NCI-H146 treated with DMSO at 0.1 percent for 48 hours (cell line): Measurements from ENCODE around the gene UBE2V1.
A peak's percentile ranks its signal among the peaks of the same experiment; 100 is the strongest.
"Not testable (repeated sequence)": the region's sequence is repeated elsewhere in the genome, so short reads cannot be mapped to it uniquely, and the experiment has no call there.

Experiments used
- DNase-seq: peaks from one replicate; lab custom pipeline; 2025; ENCODE audit not compliant: unreplicated experiment; lab: John Stamatoyannopoulos, UW

The UBE2V1 gene

DNA sequence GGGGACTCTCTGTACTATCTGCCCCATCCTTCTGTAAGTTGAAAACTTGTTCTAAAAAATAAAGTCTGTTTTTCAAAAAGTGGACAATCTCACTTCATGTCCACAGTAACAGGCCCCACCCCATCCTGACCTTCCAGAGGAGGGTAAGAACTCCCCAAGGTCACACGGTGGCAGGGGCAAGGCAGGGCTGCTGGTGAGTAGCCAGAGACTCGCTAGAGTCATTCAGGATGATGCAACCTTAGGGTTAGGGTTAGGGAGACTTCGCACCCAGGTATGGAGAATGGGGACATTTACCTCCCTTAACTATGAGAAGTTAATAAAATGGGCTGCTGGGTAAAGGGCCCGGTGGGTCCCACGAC, 25.1 kb upstream of the UBE2V1 start:
- no peak for DNase-seq

DNA sequence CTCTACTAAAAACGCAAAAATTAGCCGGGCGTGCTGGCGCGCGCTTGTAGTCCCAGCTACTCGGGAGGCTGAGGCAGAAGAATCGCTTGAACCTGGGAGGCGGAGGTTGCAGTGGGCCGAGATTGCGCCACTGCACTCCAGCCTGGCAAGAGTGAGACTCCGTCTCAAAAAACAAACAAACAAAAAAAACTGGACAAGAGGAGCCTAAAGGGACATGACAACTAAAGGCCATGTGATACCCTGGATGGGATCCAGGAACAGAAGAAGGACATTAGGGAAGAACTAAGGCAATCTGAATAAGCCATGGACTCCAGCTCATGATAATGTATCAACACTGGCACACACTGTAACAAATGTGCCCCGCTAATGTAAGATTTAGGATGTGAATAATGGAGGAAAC, 24.8 kb upstream of the UBE2V1 start:
- not testable (repeated sequence) for DNase-seq

DNA sequence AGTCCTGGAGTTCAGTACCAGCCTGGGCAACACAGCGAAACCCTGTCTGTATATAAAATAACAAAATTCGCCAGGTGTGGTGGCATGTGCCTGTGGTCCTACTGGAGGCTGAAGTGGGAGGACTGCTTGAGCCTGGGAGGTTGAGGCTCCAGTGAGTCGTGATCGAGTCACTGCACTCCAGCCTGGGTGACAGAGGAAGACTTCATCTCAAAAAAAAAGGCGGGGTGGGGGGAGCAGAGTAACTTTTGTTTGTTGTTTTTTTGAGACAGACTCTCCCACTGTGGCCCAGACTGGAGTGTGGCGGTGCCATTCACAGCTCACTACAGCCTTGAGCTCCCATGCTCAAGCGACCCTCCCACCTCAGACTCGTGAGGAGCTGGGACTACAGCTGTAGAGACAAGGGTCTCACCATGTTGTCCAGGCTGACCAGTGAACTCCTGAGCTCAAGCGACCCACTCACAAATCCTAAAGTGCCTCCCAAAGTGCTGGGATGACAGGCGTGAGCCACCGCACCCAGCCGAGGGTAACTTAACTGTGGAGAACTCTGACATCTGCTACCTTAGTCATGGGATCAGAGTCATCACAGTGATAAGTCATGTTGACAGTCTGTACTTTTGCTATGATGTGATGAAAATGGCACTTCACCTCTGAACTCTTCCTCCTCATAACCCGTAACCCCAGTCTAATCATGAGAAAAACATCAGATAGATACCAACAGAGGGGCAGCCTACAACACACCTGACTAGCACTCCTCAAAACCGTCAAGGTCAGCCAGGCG, 24.1 kb upstream of the UBE2V1 start:
- no peak for DNase-seq

DNA sequence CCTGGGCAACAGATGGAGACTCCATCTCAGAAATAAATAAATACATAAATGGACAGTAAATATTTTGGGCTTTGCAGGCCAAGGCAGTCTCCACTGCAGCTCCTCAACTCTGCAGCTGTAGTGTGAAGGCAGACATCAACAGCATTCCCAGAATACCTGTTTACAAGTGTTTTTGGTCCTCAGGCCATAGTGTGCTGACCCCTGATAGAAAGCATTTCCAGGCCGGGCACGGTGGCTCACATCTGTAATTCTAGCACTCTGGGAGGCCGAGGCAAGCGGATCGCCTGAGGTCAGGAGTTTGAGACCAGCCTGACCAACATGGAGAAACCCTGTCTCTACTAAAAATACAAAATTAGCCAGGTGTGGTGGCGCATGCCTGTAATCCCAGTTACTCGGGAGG, 22.2 kb upstream of the UBE2V1 start:
- not testable (repeated sequence) for DNase-seq

DNA sequence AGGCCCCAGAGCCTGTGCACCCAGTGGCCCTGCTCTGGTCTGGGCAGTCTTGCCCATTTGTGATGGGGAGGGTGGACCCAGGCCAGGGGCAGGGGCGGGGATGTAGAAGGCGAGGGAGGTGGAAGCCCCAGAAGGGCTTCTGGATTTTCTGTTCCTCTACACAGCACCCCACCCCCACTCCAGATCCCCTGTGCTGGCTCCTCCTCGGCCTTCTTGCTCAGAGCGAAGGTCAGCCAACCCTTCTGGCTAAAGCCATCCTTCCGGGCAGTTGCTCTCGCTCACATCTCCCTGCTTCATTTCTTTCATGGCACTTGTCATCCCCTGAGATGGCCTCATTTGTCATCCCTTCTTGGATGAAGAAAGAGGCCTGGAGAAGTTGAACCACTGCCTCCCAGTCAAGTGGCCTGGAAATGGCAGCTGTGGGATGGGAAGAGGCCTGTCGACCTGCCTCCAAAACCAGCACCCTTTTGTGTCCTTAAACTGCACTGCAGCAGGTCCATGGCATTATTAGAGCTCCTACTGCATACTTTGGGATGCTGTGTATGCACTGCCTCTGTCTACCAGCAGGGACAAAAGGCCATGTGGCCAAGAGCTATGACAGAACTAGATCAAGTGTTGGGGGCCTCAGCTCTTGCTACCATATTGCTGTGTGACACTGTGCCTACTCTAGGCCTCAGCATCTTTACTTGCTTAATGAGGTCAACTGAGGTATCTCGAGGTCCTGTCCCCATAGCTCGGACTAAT, 20.7 kb upstream of the UBE2V1 start:
- no peak for DNase-seq

DNA sequence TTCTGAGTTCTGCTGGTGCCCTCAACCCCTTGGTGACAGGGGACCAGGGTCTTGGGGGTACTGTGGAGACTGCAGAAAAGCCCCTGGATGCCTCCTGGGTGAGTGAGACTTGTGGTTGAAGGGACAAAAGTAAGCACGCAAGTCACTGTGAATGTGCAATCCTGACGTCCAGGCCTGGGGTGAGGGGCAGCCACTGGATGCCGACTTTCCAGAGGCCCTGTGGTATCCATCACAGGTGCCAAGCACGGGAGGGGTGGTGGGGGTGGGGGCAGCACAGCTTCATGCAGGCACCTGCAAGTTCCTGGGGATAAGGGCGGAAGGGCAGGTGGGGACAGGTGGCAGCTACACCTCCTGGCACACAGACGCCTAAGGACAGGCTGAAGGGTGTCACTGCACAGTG, 20.1 kb upstream of the UBE2V1 start:
- DNase-seq, result no peak

DNA sequence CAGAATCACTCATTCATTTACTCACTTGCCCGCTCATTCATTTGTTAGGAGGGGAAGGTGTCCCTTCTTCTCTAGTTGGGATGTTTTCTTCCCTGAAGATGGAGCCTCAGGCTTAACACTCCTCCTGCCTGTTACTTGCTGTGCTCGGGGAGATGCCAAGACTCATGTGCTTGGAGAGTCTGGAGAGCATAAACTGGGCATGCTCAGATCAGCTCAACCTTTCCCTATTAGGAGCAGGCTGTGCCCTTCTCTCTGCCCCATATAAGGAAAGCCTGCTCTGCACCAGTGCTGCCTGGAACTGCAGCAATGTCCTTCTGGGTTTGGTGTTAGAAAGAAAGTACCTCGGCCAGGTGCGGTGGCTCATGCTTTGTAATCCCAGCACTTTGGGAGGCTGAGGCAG, 18.0 kb upstream of the UBE2V1 start:
- no peak for DNase-seq

DNA sequence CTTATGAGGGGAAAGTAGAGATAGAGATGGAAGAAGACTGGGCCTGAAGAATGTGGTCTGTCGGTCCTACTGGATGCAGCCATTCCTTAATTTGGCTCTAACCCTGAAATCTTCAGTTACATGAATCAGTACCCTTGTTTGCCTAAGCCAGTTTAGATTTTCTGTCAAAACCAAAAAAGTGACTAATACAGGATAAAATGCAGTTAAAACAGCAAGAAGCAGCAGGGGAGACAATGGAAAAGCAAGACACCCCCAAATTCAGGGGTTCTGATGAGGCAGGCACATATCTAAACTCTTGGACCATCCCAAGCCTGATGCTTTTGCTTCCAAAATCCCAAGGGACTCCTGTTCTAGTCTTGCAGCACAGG, 17.4 kb upstream of the UBE2V1 start:
- DNase-seq, result no peak

DNA sequence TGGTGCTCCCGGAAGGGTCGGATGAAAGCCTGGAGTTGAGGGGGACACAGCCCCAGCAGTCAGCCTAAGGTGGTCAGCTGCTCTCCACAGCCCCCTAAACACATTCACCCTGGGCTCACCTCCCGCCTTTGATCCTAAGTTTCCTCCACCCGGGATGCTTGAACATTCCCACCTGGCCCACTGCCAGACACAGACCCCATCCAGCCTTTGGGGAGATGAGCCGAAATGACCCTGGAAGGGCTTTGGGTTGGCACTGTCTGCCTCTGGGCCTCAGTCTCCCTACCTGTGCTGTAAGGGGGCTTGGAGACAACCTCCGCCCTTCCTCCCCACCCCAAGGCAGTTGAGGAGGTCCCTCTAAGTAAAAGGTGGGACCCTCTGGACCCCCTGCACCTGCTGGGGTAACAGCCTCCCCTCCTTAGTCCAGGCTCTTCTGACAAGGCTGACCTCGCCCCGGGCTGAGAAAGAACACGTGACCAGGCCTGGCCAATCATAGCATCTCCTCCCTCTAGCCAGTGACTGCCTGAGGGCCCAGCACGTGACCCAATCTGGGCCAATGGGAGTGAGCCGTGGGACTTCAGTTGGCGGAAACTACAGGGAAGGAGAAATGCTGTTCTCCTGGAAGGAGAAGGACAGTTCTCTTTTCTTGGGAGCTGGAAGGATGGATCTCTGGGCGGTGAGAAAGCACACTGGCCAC, 16.9 kb upstream of the UBE2V1 start:
- DNase-seq, result no peak

DNA sequence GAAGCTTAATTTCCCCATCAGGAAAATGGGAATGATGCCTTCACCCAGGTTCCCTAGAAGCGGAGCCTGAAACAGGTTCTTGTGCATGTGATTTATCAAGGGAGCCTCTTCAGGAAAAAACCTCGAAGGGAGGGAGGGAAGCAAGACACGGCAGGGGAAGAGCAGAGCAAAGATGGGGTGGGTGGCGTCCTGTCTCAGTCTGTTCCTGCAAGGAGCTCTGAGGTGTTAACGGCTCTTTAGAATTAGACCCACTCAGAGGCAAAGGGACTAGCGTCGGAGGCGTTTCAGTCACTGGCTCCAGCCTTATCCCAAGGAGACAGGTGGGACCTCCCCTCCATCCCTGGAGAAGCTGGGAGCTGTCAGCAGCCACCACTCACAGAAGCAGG, 15.6 kb upstream of the UBE2V1 start:
- DNase-seq, result no peak

DNA sequence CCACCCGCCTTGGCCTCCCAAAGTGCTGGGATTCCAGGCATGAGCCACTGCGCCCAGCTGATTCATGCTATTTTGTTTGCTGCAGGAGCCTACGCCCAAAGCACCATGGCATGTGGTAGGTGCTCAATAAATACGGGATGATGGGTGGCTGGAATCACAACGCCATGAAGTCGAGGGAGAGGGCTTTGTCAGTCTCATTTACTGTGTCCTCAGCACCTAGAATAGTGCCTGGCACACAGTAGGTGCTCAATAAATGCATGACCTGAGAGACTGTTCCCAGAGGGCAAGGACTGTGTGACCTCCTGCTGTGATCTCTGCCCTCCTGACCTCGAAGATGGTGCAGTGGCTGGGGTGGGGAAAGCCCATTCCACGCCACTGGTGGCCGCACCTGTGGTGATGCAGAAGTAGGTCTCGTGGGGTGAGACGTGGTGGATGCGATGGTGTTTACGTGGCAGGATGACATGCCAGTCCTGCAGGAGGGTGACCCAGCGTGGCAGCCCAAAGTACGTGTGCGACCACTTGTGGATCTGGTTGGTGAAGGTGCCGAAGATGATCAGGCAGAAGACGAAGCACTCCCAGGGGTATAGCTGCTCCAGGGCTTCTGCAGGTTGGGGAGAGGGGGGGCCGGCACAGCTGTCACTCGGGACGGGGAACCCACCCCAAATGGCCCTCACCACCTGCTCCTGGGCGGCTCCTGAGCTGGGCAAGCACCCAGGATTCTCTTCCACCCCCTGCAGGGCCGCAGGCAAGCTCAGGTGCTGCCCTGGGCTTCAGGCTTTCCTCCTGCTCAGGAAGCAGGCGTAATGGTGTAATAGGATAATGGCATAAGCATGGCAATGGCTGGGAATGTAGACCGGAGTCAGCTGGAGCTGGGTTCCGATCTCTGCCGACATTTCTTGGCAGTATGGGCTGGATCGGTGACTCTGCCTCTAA, 14.9 kb upstream of the UBE2V1 start:
- no peak for DNase-seq

DNA sequence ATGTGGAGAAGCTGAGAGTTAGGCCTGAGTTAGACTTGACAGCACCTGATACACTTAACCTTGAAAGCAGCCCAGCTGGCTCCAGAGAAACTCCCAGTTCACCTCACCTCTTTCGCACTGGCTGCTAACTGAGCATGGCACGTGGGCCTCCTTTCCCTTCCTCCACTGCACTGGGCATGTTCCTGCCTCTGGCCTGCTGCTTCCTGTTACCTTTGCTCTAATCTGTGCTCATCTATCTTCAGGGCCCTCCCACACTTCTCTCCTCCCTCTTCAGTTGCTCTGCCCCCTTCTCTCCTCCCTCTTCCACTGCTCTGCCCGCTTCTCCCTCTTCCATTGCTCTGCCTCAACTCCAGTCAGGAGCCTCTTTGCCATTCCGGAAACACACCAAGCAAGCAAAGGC, 13.7 kb upstream of the UBE2V1 start:
- no peak for DNase-seq

DNA sequence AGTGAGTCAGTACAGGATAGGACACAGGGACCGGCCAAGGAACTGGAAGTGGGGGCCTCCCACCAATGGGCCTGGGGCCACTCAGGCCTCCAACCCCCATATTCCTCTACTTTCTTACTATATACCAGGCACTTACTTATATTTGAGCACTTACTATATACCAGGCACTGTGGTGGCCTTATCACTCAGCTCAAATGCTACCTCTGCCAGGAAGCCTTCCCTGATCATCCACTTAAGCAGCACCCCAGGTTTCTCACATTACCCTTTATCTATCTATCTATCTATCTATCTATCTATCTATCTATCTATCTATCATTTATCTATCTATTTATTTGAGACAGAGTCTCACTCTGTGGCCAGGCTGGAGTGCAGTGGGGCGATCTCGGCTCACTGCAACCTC, 12.3 kb upstream of the UBE2V1 start:
- no peak for DNase-seq

DNA sequence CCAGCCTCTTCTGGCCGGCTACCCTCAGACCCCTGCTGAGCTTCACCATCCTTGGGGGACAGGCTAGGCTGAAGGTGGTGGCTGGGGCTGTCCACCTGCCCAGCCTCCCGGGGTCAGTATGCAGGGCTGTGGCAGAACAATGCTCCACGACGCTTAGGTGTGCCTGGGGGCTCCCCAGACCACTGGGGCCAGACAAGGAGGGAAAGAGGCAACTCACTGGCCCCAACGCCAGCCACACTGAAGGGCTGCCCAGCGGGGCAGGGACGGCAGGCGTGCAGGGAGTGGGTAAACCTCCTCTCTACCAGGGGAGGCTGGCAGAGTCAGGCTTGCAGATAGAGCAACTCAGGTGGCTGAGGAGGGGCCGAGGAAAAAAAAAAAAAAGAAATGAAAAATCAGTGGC, 11.5 kb upstream of the UBE2V1 start:
- DNase-seq, result no peak

DNA sequence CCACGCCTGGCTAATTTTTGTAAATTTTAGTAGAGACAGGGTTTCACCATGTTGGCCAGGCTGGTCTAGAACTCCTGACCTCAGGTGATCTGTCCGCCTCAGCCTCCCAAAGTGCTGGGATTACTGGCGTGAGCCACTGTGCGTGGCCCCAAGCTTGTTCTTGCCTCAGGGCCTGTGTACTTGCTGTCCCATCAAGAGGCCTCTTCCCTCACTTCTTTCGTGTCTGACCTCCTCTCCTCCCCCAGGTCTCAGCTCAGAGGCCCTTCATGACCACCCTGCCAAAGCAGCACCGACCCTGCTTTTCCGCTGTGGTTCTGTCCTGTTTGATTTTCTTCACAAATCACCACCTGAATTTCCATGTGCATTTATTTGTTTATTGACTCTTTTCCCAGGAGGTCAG, 10.5 kb upstream of the UBE2V1 start:
- no peak for DNase-seq

DNA sequence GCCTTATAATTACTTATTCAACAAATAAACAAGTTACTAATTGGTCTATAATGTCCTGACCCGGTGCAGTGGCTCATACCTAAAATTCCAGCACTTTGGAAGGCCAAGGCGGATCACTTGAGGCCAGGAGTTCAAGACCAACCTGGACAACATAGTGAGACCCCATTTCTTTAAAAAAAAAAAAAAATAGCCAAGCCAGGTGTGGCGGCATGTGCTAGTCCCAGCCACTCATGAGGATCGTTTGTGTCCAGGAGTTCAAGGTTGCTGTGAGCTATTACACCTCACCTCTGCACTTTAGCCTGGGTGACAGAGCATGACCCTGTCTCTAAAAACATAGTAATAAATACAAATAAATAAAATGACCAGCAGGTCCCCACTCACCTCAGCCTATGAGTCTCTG, 9.8 kb upstream of the UBE2V1 start:
- no peak for DNase-seq

DNA sequence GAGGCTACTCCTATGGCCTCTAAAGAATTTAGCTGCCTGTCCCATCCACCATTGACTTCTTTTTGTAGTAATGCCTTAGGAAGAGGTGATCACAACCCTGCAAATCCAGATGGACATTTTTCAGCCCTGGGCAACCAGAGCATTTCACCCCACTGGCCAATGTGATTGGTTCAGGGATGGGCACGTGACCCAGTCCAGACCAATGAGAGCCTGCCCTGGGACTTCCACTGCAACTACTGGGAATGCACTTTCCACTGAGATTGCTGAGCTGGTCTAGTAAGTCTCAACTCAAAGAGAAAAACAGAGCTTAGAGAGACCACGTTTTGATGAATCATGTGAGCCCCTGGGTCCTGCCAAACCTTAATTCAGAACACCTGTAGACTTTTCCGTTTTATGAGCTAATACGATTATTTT, 8.9 kb upstream of the UBE2V1 start:
- DNase-seq, result no peak

DNA sequence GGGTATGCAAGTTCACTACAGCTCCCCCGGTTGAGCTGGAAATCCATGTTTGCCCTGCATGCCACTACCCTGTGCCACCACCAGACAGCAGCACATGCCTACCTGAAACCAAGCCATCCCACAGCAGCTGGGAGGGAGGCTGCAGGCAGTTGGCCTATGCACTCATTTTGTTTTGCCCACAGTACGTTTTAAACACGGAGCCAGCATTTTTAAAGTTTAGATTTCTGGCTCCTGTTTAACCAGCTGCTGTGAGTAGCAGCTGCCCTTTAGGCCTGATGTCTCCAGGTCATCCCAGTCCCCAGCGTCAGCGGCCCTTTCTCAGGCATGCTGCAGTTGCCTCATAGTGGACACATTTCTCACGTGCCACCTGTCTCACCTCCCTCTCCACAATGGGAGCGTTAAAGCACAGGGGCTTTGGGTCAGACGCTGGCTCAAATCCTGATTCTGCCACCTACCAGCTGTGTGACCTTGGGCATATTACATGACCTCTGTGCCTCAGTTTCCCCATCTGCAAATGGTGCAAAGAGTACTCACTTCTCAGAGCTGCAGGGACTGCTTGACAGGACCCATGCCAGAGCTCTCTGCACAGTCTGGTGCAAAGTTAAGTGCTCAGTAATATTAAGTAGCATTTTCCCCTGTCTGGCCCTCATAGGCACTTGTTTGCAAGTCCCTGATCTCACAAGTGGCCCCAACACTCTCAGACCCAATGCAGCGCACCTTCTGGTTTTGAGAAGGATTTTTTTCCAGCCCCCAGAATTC, 8.2 kb upstream of the UBE2V1 start:
- DNase-seq, result peak; percentile 63

DNA sequence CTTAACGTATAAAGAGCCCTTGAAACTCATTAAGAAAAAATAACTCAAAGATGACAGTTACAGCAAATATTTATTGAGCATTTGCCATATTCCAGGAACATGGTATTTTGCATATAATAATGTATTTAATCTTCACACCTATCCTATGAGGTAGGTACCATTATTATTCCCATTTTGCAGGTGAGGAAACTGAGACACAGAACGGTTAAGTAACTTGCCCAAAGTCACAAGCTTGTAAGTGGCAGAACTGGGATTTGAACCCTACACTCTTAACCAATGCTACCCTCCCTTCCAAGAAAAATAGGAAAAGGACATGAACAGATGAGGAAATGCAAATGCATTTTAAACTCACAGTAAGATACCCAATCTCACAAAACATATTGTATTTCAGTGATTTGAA, 5.3 kb upstream of the UBE2V1 start:
- no peak for DNase-seq

DNA sequence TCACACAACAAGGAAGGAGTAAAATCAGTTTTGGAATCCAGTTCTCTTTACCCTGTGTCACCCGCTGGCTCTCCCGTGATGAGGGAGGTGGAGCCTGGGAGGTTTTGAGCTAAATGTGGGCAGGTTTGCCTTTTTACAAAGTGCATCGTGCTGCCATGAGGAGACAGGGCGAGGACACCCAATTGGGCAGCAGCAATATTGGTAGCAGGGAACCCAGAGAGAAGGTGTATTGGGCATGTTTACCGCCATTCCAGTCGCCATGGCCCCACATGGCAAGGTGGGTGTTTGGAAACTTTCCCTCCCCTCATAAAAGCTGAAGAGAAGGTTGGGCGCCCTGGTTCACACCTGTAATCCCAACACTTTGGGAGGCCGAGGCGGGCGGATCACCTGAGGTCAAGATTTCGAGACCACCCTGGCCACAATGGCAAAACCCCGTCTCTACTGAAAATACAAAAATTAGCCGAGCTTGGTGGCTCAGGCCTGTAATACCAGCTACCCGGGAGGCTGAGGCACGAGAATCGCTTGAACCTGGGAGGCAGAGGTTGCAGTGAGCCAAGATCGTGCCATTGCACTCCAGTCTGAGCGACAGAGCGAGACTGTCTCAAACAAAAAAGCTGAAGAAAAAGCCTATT, 3.5 kb upstream of the UBE2V1 start:
- DNase-seq, result no peak
